Measurements from ENCODE around the gene MAST4. TPM values are rescaled to one million over a fixed set of nuclear protein-coding genes. Genes with fewer than 3 reads are reported as not detected.

MAST4 gene
- total and polyA plus RNA-seq, 2 donors (not counting 1 experiment from before 2014, with no cell fraction given), result 2.5 to 57.1 TPM

- Mint-ChIP-seq H3K27ac (no peak overlapping the region), H3K4me1 (peaks cover 1% of the 10 kb centered on the region), H3K27me3 (no peaks in the 10 kb centered on the region), H3K4me3 (no peak overlapping the region), H3K9me3 (ENCODE audit: insufficient read depth) (no peaks in the 10 kb centered on the region)
- H3K27me3 ChIP-seq (replicated peaks in 1 of 4; ENCODE audit: control extremely low read depth in 1 of 4, control insufficient read depth in 3 of 4, insufficient read depth in 4 of 4, low read length in 3 of 4), result peaks cover 0 to 4% (median 0%) of the 10 kb centered on the region in 4 experiments
- 90% methylated on average over 2 of the region's 5 CpGs for WGBS (ENCODE audit: insufficient coverage)
- H3K4me3 ChIP-seq (ENCODE audit: control extremely low read depth in 1 of 5, extremely low read depth in 1 of 5, insufficient read depth in 1 of 5, low read depth in 2 of 5, low read length in 4 of 5), result no peak overlapping the region
- H3K27ac ChIP-seq (ENCODE audit: low read length in 2 of 2), result no peak overlapping the region
- TF ChIP-seq CTCF (IDR thresholded peaks at IDR 0.05) (no peak), EZH2 (IDR thresholded peaks at IDR 0.05; ENCODE audit: borderline replicate concordance, insufficient read depth, low read depth, low read length, poor library complexity, severe bottlenecking) (no peak)
- no peaks in the 10 kb centered on the region for H4K20me1 ChIP-seq (ENCODE audit: control insufficient read depth, insufficient read depth, low read length, poor library complexity, severe bottlenecking)
- H3K4me2 ChIP-seq (replicated peaks; ENCODE audit: low read depth, low read length, poor library complexity, severe bottlenecking), result no peak overlapping the region
- no peaks in the 10 kb centered on the region for H3K4me1 ChIP-seq (ENCODE audit: control insufficient read depth in 2 of 2, insufficient read depth in 2 of 2, low read length in 2 of 2)
- H2AFZ ChIP-seq (ENCODE audit: insufficient read depth, low read depth, low read length, poor library complexity, severe bottlenecking), result no peak overlapping the region
- no peaks in the 10 kb centered on the region for H3K36me3 ChIP-seq (replicated peaks in 1 of 2; ENCODE audit: control extremely low read depth in 1 of 2, control insufficient read depth in 1 of 2, extremely low read depth in 1 of 2, insufficient read depth in 2 of 2, low read length in 1 of 2)
- ATAC-seq (ENCODE audit: low read depth) (no peak), DNase-seq (no peak)
- ChIA-PET CTCF (interaction anchor here (2.7 kb wide), 1 partner anchor 10 kb away, joined by 6 read pairs; no protein-coding TSS in a partner anchor), POLR2A (no interaction called here)
- intact Hi-C loops (cut with micrococcal nuclease), result no loop called here
- H3K9ac ChIP-seq (ENCODE audit: low read length), result no peak overlapping the region
- H3K9me3 ChIP-seq (ENCODE audit: control extremely low read depth in 1 of 3, control insufficient read depth in 2 of 3, insufficient read depth in 1 of 3, low read length in 2 of 3), result no peaks in the 10 kb centered on the region
- no peaks in the 10 kb centered on the region for H3K79me2 ChIP-seq (ENCODE audit: control insufficient read depth, insufficient read depth, low read length)
Measured at GRCh38 chr5:67014191-67014590, 418.0 kb downstream of the MAST4 start.

- no peak overlapping the region for H3K9ac ChIP-seq (ENCODE audit: low read length)
Measured at GRCh38 chr5:67014957-67015400, 418.8 kb downstream of the MAST4 start.

More at GRCh38 chr5:67014957-67015400, 418.8 kb downstream of the MAST4 start:
- Histone ChIP-seq H3K79me2 (ENCODE audit: control insufficient read depth, insufficient read depth, low read length) (no peaks in the 10 kb centered on the region), H4K20me1 (ENCODE audit: control insufficient read depth, insufficient read depth, low read length, poor library complexity, severe bottlenecking) (no peaks in the 10 kb centered on the region), H3K36me3 (replicated peaks in 1 of 2; ENCODE audit: control extremely low read depth in 1 of 2, control insufficient read depth in 1 of 2, extremely low read depth in 1 of 2, insufficient read depth in 2 of 2, low read length in 1 of 2) (no peaks in the 10 kb centered on the region), H3K4me2 (replicated peaks; ENCODE audit: low read depth, low read length, poor library complexity, severe bottlenecking) (no peak overlapping the region), H3K4me3 (ENCODE audit: control extremely low read depth in 1 of 5, extremely low read depth in 1 of 5, insufficient read depth in 1 of 5, low read depth in 2 of 5, low read length in 4 of 5) (no peak overlapping the region), H3K27ac (ENCODE audit: low read length in 2 of 2) (no peak overlapping the region), H3K9me3 (ENCODE audit: control extremely low read depth in 1 of 3, control insufficient read depth in 2 of 3, insufficient read depth in 1 of 3, low read length in 2 of 3) (no peaks in the 10 kb centered on the region), H3K4me1 (ENCODE audit: control insufficient read depth in 2 of 2, insufficient read depth in 2 of 2, low read length in 2 of 2) (no peaks in the 10 kb centered on the region), H2AFZ (ENCODE audit: insufficient read depth, low read depth, low read length, poor library complexity, severe bottlenecking) (no peak overlapping the region), H3K27me3 (replicated peaks in 1 of 4; ENCODE audit: control extremely low read depth in 1 of 4, control insufficient read depth in 3 of 4, insufficient read depth in 4 of 4, low read length in 3 of 4) (peaks cover 0 to 4% (median 0%) of the 10 kb centered on the region in 4 experiments)
- ChIA-PET CTCF (interaction anchor here (2.7 kb wide), 1 partner anchor 10 kb away, joined by 6 read pairs; no protein-coding TSS in a partner anchor), POLR2A (no interaction called here)
- intact Hi-C loops (cut with micrococcal nuclease), result no loop called here
- Mint-ChIP-seq H3K27ac (no peak overlapping the region), H3K27me3 (no peaks in the 10 kb centered on the region), H3K4me1 (peaks cover 1% of the 10 kb centered on the region), H3K4me3 (no peak overlapping the region), H3K9me3 (ENCODE audit: insufficient read depth) (no peaks in the 10 kb centered on the region)
- ATAC-seq (ENCODE audit: low read depth) (no peak), DNase-seq (no peak)
- TF ChIP-seq CTCF (IDR thresholded peaks at IDR 0.05) (no peak), EZH2 (IDR thresholded peaks at IDR 0.05; ENCODE audit: borderline replicate concordance, insufficient read depth, low read depth, low read length, poor library complexity, severe bottlenecking) (no peak)
- WGBS (ENCODE audit: insufficient coverage), result 35% methylated on average over 2 of the region's 3 CpGs

Measured in B cell (primary cell).